Glutamatergic neuron (in vitro differentiated cells): ENCODE measurements around the gene ZNF175. TPM values are rescaled to one million over a fixed set of nuclear protein-coding genes. Genes with fewer than 3 reads are reported as not detected.
A peak's percentile ranks its signal among the peaks of the same experiment; 100 is the strongest.

ENCODE experiments used
- DNase-seq: peaks from one replicate; pipeline ENCODE4 v3.0.0; 2022
- H3K27ac Mint-ChIP-seq: one replicate; pipeline ENCODE4 v1.8.0; 2020; ENCODE audit warnings: mild to moderate bottlenecking, mixed read lengths, inconsistent platforms; ENCODE audit not compliant: unreplicated experiment
- H3K27me3 Mint-ChIP-seq: one replicate; pipeline ENCODE4 v1.8.0; 2020; ENCODE audit warnings: mild to moderate bottlenecking, moderate library complexity, mixed read lengths, inconsistent platforms; ENCODE audit not compliant: unreplicated experiment
- H3K36me3 Mint-ChIP-seq: one replicate; pipeline ENCODE4 v1.8.0; 2020; ENCODE audit warnings: mild to moderate bottlenecking, mixed read lengths, inconsistent platforms; ENCODE audit not compliant: unreplicated experiment
- H3K4me1 Mint-ChIP-seq: one replicate; pipeline ENCODE4 v1.8.0; 2020; ENCODE audit warnings: mild to moderate bottlenecking, low read depth, mixed read lengths, inconsistent platforms; ENCODE audit not compliant: unreplicated experiment
- H3K4me3 Mint-ChIP-seq: one replicate; pipeline ENCODE4 v1.8.0; 2020; ENCODE audit warnings: mild to moderate bottlenecking, mixed read lengths, inconsistent platforms; ENCODE audit not compliant: unreplicated experiment
- H3K9me3 Mint-ChIP-seq: one replicate; pipeline ENCODE4 v1.8.0; 2020; ENCODE audit warnings: mild to moderate bottlenecking, moderate library complexity, mixed read lengths, inconsistent platforms; ENCODE audit not compliant: unreplicated experiment
- total RNA-seq: library from RNA; stranded (reverse); fragmentation: NEBNext Ultra II Directional; extraction: Animal tissue kit (Norgen Biotek cat#: 25700); gene quantifications from one replicate; pipeline ENCODE4 v1.2.1, GENCODE V29; 2021; ENCODE audit not compliant: unreplicated experiment
- TF ChIP-seq, protein P1 (sequence below): fragments of 200-600 bp; sonication (generic); IDR thresholded peaks from one replicate; pipeline ENCODE4 v1.5.0; 2021; ENCODE audit not compliant: partially characterized antibody, unreplicated experiment

The ZNF175 gene
- total RNA-seq, 1 donor from 2014 or later, result 12.4 TPM

DNA sequence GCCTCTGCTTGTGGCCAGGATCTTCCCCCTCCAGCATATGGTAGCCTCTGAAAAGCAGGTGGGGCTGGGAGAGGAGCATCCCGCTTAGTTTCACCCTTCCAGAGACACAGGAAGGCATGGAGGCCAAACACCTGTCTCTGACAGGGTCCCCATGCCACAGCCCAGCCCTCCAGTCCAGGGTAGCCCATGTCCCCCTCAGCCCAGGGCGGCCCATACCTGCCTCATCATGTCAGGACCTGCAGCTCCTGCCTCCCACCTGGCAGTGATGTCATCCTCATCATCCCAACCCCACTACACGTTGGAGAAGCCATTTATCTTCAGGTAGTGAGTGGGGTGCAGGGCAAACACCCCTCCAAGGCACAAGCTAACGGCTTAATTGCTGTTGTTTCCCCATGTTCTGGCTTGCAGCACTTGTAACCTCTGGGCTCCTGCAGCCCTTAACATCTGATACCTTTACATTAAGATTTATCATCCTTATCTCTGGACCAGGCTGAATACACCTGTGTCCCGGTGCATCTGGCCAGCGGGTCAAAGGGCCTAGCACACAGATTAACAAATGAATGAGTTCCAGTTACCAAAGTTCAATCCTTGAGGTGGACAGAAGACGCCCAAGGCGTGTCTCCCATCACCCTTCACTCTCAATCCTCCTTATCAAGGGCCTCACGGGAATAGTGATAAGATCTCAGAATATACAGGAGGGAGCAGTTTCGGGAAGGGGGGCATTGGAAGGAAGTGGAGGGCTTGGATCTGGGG is 22.2 kb downstream of the ZNF175 start:
- DNase-seq, result no peak
- peak overlapping the region; percentile 100 for H3K27ac Mint-ChIP-seq
- H3K9me3 Mint-ChIP-seq, result peaks cover 12% of the 10 kb centered on the region

DNA sequence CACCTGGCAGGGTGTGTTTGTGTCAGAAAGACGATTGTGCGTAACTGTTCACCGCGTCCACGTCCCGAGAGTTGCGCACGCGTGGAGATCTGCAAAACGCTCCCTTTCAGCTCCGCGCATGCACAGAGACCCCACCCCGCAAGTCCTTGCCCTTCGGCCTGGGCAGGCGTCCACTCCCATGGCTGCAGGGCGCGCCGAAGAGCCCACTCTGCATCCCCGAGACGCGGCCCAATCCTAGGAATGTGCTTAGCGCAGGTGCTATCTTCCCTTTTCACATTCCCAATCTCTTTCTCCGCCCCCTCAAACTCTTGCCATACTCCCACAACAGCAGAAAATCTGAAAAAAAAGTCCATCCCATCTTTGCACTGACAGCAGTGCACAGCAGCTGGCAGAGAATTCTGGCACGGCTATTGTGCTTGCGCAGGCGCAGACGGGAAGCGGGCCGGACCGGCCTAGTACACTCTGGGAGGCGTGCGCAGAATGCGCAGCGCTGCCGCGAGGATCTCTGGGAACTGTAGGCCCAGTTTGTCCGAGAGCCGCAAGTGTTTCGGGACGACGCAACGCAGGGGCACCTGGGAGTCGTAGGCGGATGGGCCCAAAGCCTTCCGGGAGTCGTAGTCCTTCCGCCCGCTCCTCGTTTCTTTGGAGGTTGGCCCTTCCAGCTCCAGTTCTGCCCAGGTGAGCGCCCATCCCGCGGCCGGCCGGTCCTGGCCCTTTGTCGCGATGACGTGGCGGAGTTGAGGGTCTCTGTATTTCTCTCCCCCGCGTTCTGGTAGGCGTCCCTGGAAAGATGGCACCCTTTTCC is 23.1 kb downstream of the ZNF175 start:
- Mint-ChIP-seq H3K4me1 (no peaks in the 10 kb centered on the region), H3K9me3 (peaks cover 12% of the 10 kb centered on the region), H3K27me3 (peaks cover 12% of the 10 kb centered on the region), H3K36me3 (peaks cover 8% of the 10 kb centered on the region), H3K4me3 (peak overlapping the region; percentile 100), H3K27ac (peak overlapping the region; percentile 100)
- TF ChIP-seq, protein P1, sequence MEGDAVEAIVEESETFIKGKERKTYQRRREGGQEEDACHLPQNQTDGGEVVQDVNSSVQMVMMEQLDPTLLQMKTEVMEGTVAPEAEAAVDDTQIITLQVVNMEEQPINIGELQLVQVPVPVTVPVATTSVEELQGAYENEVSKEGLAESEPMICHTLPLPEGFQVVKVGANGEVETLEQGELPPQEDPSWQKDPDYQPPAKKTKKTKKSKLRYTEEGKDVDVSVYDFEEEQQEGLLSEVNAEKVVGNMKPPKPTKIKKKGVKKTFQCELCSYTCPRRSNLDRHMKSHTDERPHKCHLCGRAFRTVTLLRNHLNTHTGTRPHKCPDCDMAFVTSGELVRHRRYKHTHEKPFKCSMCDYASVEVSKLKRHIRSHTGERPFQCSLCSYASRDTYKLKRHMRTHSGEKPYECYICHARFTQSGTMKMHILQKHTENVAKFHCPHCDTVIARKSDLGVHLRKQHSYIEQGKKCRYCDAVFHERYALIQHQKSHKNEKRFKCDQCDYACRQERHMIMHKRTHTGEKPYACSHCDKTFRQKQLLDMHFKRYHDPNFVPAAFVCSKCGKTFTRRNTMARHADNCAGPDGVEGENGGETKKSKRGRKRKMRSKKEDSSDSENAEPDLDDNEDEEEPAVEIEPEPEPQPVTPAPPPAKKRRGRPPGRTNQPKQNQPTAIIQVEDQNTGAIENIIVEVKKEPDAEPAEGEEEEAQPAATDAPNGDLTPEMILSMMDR, result no peak
- peak; percentile 98 for DNase-seq

More for the DNA sequence above, 22.2 kb downstream of the ZNF175 start:
- peak overlapping the region; percentile 100 for H3K4me3 Mint-ChIP-seq
- TF ChIP-seq, protein P1, result no peak
- no peaks in the 10 kb centered on the region for H3K4me1 Mint-ChIP-seq
- H3K36me3 Mint-ChIP-seq, result peaks cover 12% of the 10 kb centered on the region
- H3K27me3 Mint-ChIP-seq, result peaks cover 12% of the 10 kb centered on the region

- Mint-ChIP-seq H3K27ac (peak overlapping the region; percentile 100), H3K36me3 (peaks cover 8% of the 10 kb centered on the region), H3K27me3 (peaks cover 12% of the 10 kb centered on the region), H3K4me1 (no peaks in the 10 kb centered on the region), H3K9me3 (peaks cover 12% of the 10 kb centered on the region), H3K4me3 (peak overlapping the region; percentile 100)
- TF ChIP-seq, protein P1, result no peak
- DNase-seq, result no peak
These were observed 23.7 kb downstream of the ZNF175 start for GRCh38 chr19:51594774-51595109.

DNA sequence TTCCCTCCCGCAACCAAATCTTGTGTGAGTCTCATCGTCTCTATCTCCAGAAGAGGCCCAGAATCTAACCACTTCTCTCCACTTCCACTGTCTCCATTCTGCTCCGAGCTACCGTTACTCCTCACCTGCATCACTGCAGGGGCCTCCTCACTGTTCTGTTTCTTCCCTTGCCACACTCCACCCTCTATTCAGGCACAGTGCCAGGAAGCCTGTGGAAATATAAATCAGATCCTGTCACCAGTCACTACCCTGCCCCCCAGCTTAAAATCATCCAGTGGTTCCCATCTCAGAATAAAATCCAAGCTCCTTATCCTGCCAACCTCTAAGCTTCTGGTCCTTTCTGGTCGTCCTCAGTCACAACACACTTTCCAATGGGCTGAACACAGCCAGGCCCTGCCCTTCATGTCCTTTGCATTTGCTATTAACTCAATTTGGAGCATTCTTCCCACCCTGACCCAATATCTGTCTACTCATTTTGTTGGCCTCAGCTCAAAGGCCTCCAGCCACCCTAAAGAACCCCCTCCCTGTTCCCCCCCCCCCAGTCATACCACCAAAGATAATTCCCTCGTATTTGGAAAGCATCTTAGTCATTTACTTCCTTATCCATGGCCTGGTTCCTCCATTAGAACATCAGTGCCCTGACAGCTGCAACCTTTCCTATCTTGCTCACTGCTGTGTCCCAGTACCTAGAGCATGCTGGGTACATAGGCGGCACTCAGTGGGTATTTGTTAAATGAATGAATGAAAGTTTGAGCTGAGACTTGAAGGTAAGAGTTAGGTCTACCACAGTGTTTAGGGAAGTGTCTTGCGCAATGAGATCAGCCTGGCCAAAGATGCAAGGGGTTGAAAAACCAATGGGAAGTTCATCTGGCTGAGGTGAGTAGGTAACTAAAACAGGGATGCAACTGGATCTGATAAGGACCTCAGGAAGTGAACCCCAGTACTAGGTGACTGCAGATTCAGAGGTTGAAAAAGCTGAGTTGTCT is 24.4 kb downstream of the ZNF175 start:
- peaks cover 12% of the 10 kb centered on the region for H3K27me3 Mint-ChIP-seq
- peak overlapping the region; percentile 100 for H3K4me3 Mint-ChIP-seq
- peaks cover 12% of the 10 kb centered on the region for H3K9me3 Mint-ChIP-seq
- no peak for DNase-seq
- H3K4me1 Mint-ChIP-seq, result no peaks in the 10 kb centered on the region
- TF ChIP-seq, protein P1, result no peak
- H3K27ac Mint-ChIP-seq, result peak overlapping the region; percentile 2
- H3K36me3 Mint-ChIP-seq, result peaks cover 8% of the 10 kb centered on the region
